ENCODE results near the gene TRMT10B.

TRMT10B gene

GRCh38 chr9:37788332-37788731 is 34.7 kb downstream of the TRMT10B start:
- ChIA-PET CTCF (no interaction called here), POLR2A (no interaction called here)
- no peak for TF ChIP-seq CTCF (IDR thresholded peaks at IDR 0.05; ENCODE audit: control extremely low read depth, extremely low read depth, low read depth, missing control alignments)
- DNase-seq (ENCODE audit: extremely low spot score), result no peak

GRCh38 chr9:37790096-37790495 is 36.5 kb downstream of the TRMT10B start:
- no peak for TF ChIP-seq CTCF (IDR thresholded peaks at IDR 0.05; ENCODE audit: control extremely low read depth, extremely low read depth, low read depth, missing control alignments)
- CTCF ChIA-PET, result interaction anchor here (1.0 to 1.3 kb wide), 2 partner anchors 9 to 21 kb away, joined by 4 read pairs; no protein-coding TSS in a partner anchor
- no peak for DNase-seq (ENCODE audit: extremely low spot score)
- POLR2A ChIA-PET, result no interaction called here

GRCh38 chr9:37792122-37792521 is 38.5 kb downstream of the TRMT10B start:
- no peak for TF ChIP-seq CTCF (IDR thresholded peaks at IDR 0.05; ENCODE audit: control extremely low read depth, extremely low read depth, low read depth, missing control alignments)
- CTCF ChIA-PET, result no interaction called here
- DNase-seq (ENCODE audit: extremely low spot score), result no peak
- POLR2A ChIA-PET, result no interaction called here

GRCh38 chr9:37796232-37796631 is 42.6 kb downstream of the TRMT10B start:
- POLR2A ChIA-PET, result no interaction called here
- no peak for DNase-seq (ENCODE audit: extremely low spot score)
- CTCF ChIA-PET, result interaction anchor here (1.4 to 2.0 kb wide), 2 partner anchors 11 to 14 kb away, joined by 4 read pairs; partner anchors contain the start of gene EXOSC3
- TF ChIP-seq CTCF (IDR thresholded peaks at IDR 0.05; ENCODE audit: control extremely low read depth, extremely low read depth, low read depth, missing control alignments), result no peak

GRCh38 chr9:37798677-37799076 is 45.1 kb downstream of the TRMT10B start:
- no peak for DNase-seq (ENCODE audit: extremely low spot score)
- TF ChIP-seq CTCF (IDR thresholded peaks at IDR 0.05; ENCODE audit: control extremely low read depth, extremely low read depth, low read depth, missing control alignments), result no peak
- ChIA-PET POLR2A (no interaction called here), CTCF (no interaction called here)

- CTCF ChIA-PET, result interaction anchor here (1.1 to 1.4 kb wide), 2 partner anchors 16 to 104 kb away, joined by 3 to 5 read pairs; partner anchors contain the start of gene EXOSC3
- POLR2A ChIA-PET, result no interaction called here
- peak; percentile 92 for DNase-seq (ENCODE audit: extremely low spot score)
- no peak for TF ChIP-seq CTCF (IDR thresholded peaks at IDR 0.05; ENCODE audit: control extremely low read depth, extremely low read depth, low read depth, missing control alignments)
These were observed 47.2 kb downstream of the TRMT10B start, which contains the start of gene DCAF10 for GRCh38 chr9:37800631-37801286. TSS of gene DCAF10 (plus strand) at chr9:37800797. CDS start at chr9:37800867, 70 bp downstream.

Data from GM10248 (cell line).